Activated T-helper 17 cell treated with anti-CD3 and anti-CD28 coated beads, Interleukin-2, amount 50 U/mL, for 72 hours (primary cell): ENCODE data around the gene RIMBP2. TPM values are rescaled to one million over a fixed set of nuclear protein-coding genes. Genes with fewer than 3 reads are reported as not detected.

Source experiments
- ATAC-seq: fragments of 150-1000 bp; cut with Tn5 transposase; replicated peaks from 2 replicates; pipeline ENCODE4 v1.10.0; 2021; ENCODE audit warnings: mild to moderate bottlenecking, moderate library complexity
- H3K27ac Mint-ChIP-seq: one replicate; pipeline ENCODE4 v1.8.0; 2022; ENCODE audit warnings: mixed read lengths
- H3K27me3 Mint-ChIP-seq: one replicate; pipeline ENCODE4 v1.8.0; 2022; ENCODE audit warnings: mixed read lengths
- H3K36me3 Mint-ChIP-seq: one replicate; pipeline ENCODE4 v1.8.0; 2022; ENCODE audit warnings: low read depth, mild to moderate bottlenecking, mixed read lengths
- H3K4me1 Mint-ChIP-seq: one replicate; pipeline ENCODE4 v1.8.0; 2022; ENCODE audit warnings: mixed read lengths
- H3K4me3 Mint-ChIP-seq: one replicate; pipeline ENCODE4 v1.8.0; 2022; ENCODE audit warnings: mild to moderate bottlenecking, mixed read lengths
- H3K9me3 Mint-ChIP-seq: one replicate; pipeline ENCODE4 v1.8.0; 2022; ENCODE audit warnings: mixed read lengths
- total RNA-seq, 2 donors: library from RNA; stranded (reverse); gene quantifications; one replicate each; pipeline ENCODE4 v1.2.3, GENCODE V29; 2022

The RIMBP2 gene
- total RNA-seq, 2 donors from 2014 or later = 0.29 TPM; not detected in 1

DNA sequence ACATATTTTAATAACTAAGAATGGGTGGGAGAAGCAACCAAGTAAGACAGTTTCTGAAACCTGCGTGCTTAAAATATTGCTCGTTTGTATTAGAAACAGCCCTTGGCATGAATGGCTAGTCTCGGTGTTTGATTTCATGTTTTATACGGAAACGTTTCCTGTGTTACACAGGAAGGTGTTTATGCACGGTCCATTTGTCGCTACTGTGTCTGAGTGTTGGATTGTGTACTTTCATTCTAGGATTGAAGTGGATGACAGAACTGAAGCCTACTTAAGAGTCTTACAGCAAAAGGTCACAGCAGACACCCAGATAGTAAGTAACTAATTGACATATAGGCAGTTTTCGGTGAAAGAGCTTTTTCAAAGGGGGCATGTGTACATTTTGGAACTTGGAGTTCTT lies 358.9 kb downstream of the RIMBP2 start:
- no peaks in the 10 kb centered on the region for H3K36me3 Mint-ChIP-seq
- no peak for ATAC-seq
- H3K4me3 Mint-ChIP-seq = no peak overlapping the region
- H3K27me3 Mint-ChIP-seq = peaks cover 3% of the 10 kb centered on the region
- H3K27ac Mint-ChIP-seq = no peak overlapping the region
- peaks cover 4% of the 10 kb centered on the region for H3K4me1 Mint-ChIP-seq
- peaks cover 5% of the 10 kb centered on the region for H3K9me3 Mint-ChIP-seq

DNA sequence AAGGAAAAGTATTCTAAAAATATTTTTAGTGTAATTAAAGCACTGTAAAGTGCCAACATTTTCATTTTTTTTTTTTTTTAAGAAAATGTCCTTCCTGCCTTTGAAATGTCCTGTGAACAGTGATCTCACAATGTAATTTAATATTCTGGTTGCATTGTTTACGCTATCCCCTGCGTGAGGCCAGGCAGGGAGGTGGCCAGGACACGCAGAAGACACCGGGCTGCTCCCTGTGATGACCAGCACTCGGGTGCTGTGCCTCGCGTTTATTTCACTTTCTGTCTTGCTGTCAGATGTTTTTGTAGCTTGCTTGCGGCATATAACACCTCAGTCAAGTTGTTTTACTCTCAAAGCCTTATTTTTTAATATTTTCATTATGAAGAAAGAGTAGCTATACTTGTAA lies 359.9 kb downstream of the RIMBP2 start:
- no peak overlapping the region for H3K4me3 Mint-ChIP-seq
- no peak overlapping the region for H3K27ac Mint-ChIP-seq
- H3K9me3 Mint-ChIP-seq = peaks cover 5% of the 10 kb centered on the region
- no peak for ATAC-seq
- no peaks in the 10 kb centered on the region for H3K36me3 Mint-ChIP-seq
- peaks cover 4% of the 10 kb centered on the region for H3K4me1 Mint-ChIP-seq
- H3K27me3 Mint-ChIP-seq = peaks cover 7% of the 10 kb centered on the region

DNA sequence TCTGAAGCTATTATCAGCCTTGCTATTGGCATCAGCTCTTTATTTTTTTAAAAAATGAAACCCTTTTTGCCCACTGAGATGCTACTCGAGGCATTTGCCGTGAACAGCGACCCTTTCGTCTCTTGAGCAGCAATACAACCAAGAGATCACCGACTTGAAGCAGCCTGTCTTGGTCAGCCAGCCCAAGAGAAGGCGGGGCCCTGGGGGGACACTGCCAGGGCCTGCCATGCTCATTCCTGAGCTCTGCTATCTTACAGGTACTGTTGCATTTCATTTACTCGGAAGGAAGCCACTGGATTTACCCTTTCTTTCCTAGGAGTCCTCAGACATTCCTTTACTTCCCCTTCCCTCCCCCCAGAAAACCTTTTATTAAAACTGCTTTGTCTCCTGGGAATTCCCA lies 361.7 kb downstream of the RIMBP2 start:
- ATAC-seq = no peak
- Mint-ChIP-seq H3K9me3 (peaks cover 5% of the 10 kb centered on the region), H3K27me3 (peaks cover 7% of the 10 kb centered on the region), H3K4me1 (peaks cover 4% of the 10 kb centered on the region), H3K4me3 (no peak overlapping the region), H3K36me3 (no peaks in the 10 kb centered on the region), H3K27ac (no peak overlapping the region)

DNA sequence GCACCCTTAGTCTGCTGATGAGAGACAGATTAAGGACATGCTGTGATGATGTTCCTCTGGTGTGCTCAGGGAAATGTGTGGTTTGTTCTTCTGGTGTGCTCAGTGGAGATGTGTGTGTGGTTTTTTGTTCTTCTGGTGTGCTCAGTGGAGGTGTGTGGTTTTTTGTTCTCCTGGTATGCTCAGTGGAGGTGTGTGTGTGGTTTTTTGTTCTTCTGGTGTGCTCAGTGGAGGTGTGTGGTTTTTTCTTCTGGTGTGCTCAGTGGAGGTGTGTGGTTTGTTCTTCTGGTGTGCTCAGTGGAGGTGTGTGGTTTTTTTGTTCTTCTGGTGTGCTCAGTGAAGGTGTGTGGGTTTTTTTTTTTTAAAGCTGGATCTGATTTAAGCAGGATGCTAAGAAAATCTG lies 363.0 kb downstream of the RIMBP2 start:
- H3K36me3 Mint-ChIP-seq = no peaks in the 10 kb centered on the region
- no peak overlapping the region for H3K27ac Mint-ChIP-seq
- ATAC-seq = no peak
- peaks cover 4% of the 10 kb centered on the region for H3K27me3 Mint-ChIP-seq
- no peak overlapping the region for H3K4me3 Mint-ChIP-seq
- peaks cover 4% of the 10 kb centered on the region for H3K4me1 Mint-ChIP-seq
- H3K9me3 Mint-ChIP-seq = peaks cover 5% of the 10 kb centered on the region

DNA sequence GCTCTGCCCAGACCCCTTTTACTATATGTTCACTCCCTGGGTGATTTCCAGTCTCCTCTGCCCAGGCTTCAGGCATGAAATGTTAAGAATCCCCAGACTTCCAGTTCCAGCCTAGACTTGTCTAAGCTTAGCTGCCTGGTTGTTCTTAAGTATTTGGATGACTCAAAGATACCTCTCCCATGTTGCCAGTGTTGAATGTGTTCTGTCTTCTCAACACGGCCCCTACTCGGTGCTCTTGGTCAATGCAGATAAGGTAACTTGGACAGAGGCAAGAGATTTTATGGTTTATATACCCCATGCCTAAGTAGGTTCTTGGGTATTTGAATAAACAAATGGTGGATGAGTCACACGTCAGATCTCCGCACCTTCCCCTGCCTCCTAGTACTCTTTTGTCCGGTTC lies 364.8 kb downstream of the RIMBP2 start:
- Mint-ChIP-seq H3K27ac (no peak overlapping the region), H3K4me1 (peaks cover 4% of the 10 kb centered on the region), H3K27me3 (peaks cover 10% of the 10 kb centered on the region), H3K36me3 (no peaks in the 10 kb centered on the region), H3K9me3 (peaks cover 5% of the 10 kb centered on the region), H3K4me3 (no peak overlapping the region)
- ATAC-seq = no peak

DNA sequence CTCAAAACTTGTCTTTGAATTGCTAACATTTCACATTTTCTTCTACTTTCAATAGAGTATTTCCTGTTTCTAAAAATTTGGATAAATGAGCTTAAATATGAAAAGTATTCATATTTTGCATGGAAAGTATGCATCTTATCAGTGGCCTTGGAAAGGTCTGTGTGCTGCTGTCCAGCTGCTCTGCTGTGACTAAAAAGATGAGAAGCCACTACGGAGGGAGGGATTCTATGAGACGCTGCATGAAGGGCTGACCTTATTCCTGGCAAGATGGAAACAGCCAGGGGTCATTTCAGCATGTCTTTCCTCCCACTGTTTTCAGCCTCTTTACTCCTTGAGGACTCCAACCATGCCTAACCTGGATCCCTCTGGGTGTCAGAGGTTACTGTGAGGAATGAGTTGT lies 365.4 kb downstream of the RIMBP2 start:
- ATAC-seq = no peak
- Mint-ChIP-seq H3K36me3 (no peaks in the 10 kb centered on the region), H3K27me3 (peaks cover 10% of the 10 kb centered on the region), H3K4me3 (no peak overlapping the region), H3K9me3 (peaks cover 5% of the 10 kb centered on the region), H3K4me1 (peaks cover 4% of the 10 kb centered on the region), H3K27ac (no peak overlapping the region)

DNA sequence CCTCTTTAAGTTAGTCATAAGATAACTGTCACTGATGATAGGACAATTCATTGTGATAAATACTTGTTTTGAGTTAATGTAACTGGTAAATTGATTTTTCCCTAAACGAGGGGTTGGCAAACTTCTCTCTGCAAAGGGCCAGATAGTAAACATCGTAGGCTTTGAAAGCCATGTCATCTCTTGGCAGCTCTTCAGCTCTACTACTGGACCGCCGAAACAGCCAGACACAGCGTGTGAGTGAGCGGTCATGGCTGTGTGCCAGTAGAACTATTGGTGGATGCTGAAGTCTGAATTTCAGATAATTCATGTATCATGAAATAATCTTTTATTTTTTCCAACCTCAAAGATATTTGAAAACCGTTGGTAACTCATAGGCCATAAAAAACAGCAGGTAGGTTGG lies 368.5 kb downstream of the RIMBP2 start:
- H3K27ac Mint-ChIP-seq = no peak overlapping the region
- no peak for ATAC-seq
- H3K27me3 Mint-ChIP-seq = peaks cover 10% of the 10 kb centered on the region
- no peaks in the 10 kb centered on the region for H3K36me3 Mint-ChIP-seq
- H3K4me3 Mint-ChIP-seq = no peak overlapping the region
- H3K9me3 Mint-ChIP-seq = no peaks in the 10 kb centered on the region
- no peaks in the 10 kb centered on the region for H3K4me1 Mint-ChIP-seq

Other genes with a start within 250 kb of the RIMBP2 start
- 10 to 100 TPM; 16.5 to 18.2 TPM for gene STX2, start 123.0 kb upstream of the RIMBP2 start, total RNA-seq
- gene RAN, start 155.8 kb upstream of the RIMBP2 start, total RNA-seq = 1,000 to 10,000 TPM; 1,449 to 2,120 TPM
- gene ADGRD1, start 237.6 kb upstream of the RIMBP2 start, total RNA-seq = 1 to 10 TPM in 1 of 2 donors, not detected in 1; 2.7 TPM